AG04450 (cell line): ENCODE measurements around the gene KRT76. TPM values are rescaled to one million over a fixed set of nuclear protein-coding genes. Genes with fewer than 3 reads are reported as not detected.

Experiments used
- CTCF ChIA-PET: fragments of 300-600, 350-600 bp; formaldehyde crosslinking; extraction: SDS; loops from one replicate; lab custom pipeline; 2022; ENCODE audit warnings: antibody characterized with exemption, inconsistent platforms; lab: Charles Lee
- POLR2A ChIA-PET: fragments of 350-600 bp; formaldehyde crosslinking; extraction: SDS; loops from one replicate; lab custom pipeline; 2021; ENCODE audit warnings: antibody characterized with exemption, inconsistent platforms; lab: Yijun Ruan, JAX
- DNase-seq: peaks from one replicate; pipeline ENCODE4 v3.0.0-alpha.2; 2011; ENCODE audit warnings: low read depth, low spot score
- H3K27ac ChIP-seq: one replicate; pipeline ENCODE4 v1.5.1; 2012; ENCODE audit warnings: low read depth, low read length, control low read depth
- H3K27me3 ChIP-seq: one replicate; pipeline ENCODE4 v1.6.0; 2012; ENCODE audit warnings: low read length; ENCODE audit not compliant: control insufficient read depth, insufficient read depth
- H3K4me3 ChIP-seq: 2 replicates; pipeline ENCODE4 v1.5.1; 2011; ENCODE audit warnings: mild to moderate bottlenecking, low read depth, low read length, control low read depth
- H3K9me3 ChIP-seq: 2 replicates; pipeline ENCODE4 v1.5.1; 2012; ENCODE audit warnings: low read length; ENCODE audit not compliant: control insufficient read depth, insufficient read depth
- polyA plus RNA-seq: library from polyadenylated mRNA; depleted of rRNA; stranded (reverse); fragments of >200 nt; gene quantifications from 2 replicates; pipeline ENCODE4 v1.2.3, GENCODE V29; 2011
- TF ChIP-seq, protein P1 (sequence below): IDR thresholded peaks from 2 replicates; pipeline ENCODE4 v1.5.1; 2011; ENCODE audit warnings: low read depth, low read length, control low read depth, inconsistent platforms

KRT76 gene
- polyA plus RNA-seq, 1 experiment: not detected

DNA sequence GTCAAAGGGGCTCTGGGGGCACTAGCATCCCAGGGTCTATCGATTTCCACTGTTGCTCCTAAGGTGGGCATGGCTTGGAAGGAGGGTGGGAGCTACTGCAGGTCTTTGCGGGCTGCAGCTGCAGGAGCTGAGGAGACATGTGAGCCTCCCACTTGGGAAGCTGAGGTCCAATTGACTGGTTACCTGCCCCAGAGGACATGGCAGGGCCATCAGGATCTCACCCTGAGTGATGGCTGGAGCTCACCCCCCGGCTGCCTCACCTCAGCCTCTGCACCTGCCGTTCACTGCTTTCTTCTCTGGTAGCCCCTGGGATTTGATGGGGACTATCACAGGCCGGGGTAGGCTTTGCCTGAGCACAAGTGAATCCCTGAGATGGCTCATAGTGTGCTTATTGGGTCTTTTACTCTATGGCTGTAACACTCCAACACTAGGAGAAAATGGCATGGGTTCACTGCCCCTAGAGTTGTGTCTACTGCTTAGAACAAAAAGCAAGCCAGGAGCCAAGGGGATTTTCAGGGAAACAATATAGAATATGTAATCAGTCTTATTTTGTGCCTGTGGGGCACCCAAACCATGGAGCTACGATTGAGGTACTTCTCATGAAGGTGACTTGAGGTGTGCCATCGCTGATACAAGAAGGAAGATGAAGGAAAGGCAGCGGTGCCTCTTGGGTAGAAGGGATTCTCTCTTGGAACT is 40.0 kb upstream of the KRT76 start:
- POLR2A ChIA-PET: no interaction called here
- Histone ChIP-seq H3K9me3 (no peaks in the 10 kb centered on the region), H3K4me3 (no peak overlapping the region), H3K27ac (no peak overlapping the region), H3K27me3 (peaks cover 25% of the 10 kb centered on the region)
- DNase-seq: no peak
- TF ChIP-seq, protein P1, sequence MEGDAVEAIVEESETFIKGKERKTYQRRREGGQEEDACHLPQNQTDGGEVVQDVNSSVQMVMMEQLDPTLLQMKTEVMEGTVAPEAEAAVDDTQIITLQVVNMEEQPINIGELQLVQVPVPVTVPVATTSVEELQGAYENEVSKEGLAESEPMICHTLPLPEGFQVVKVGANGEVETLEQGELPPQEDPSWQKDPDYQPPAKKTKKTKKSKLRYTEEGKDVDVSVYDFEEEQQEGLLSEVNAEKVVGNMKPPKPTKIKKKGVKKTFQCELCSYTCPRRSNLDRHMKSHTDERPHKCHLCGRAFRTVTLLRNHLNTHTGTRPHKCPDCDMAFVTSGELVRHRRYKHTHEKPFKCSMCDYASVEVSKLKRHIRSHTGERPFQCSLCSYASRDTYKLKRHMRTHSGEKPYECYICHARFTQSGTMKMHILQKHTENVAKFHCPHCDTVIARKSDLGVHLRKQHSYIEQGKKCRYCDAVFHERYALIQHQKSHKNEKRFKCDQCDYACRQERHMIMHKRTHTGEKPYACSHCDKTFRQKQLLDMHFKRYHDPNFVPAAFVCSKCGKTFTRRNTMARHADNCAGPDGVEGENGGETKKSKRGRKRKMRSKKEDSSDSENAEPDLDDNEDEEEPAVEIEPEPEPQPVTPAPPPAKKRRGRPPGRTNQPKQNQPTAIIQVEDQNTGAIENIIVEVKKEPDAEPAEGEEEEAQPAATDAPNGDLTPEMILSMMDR: no peak
- CTCF ChIA-PET: interaction anchor here (1.4 kb wide), 1 partner anchor 68 kb away, joined by 3 read pairs; no protein-coding TSS in a partner anchor

DNA sequence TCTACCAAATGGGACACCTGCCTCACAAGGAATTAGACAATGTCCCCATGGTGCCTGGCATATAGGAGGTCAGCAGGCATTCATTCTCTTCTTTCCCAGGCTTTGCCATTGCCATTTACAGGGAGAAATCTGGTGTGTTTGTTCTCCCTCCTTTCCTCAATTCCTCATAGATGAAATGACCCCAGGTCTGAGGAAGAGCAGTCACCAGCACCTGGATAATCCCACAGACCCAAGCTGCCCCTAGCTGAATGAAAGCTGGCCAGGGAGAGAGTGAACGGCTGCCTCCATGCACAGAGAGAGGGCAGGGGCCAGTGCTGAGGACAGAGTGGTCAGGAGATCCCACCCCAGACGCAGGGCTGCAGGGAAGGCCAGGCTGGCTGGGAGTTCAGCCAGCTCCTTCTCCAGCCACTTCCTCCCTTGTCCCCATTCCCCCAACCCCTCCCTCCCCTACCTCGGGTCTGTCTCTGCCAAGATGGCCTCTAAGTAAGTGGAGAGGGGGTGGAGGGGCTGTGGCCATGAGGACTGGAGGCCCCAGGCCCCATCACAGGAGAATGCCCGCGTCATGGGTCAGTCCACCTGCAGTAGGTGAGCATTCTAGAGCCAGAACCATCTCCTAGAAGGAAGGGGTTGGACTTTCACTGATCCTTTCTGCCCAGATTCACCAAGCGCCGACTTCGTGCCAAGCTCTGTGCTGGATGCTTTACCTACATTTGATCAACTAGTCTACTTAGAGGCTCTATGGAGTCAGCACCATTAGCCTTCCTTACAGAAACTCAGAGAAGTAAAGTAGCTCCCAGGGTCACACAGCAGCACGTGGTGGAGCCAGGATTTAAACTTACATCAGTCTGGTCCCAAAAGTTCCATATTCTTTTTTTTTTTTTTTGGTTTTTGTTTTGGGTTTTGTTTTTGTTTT is 38.8 kb upstream of the KRT76 start:
- no peak overlapping the region for H3K27ac ChIP-seq
- ChIA-PET POLR2A (no interaction called here), CTCF (no interaction called here)
- no peak for DNase-seq
- no peaks in the 10 kb centered on the region for H3K9me3 ChIP-seq
- peaks cover 25% of the 10 kb centered on the region for H3K27me3 ChIP-seq
- H3K4me3 ChIP-seq: no peak overlapping the region
- TF ChIP-seq, protein P1: no peak

DNA sequence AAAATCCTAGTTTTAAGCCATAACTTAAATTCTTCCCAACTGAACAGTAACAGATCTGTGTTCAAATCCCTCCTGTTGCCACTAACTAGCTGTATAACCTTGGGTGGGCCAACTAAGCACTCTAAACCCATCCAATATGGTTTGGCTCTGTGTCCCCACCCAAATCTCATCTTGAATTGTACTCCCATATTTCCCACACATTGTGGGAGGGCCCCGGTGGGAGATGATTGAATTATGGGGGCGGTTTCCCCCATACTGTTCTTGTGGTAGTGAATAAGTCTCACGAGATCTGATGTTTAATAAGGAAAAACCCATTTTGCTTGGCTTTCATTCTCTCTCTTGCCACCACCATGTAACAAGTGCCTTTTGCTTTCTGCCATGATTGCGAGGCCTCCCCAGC is 38.0 kb upstream of the KRT76 start:
- ChIA-PET POLR2A (no interaction called here), CTCF (no interaction called here)
- Histone ChIP-seq H3K4me3 (no peak overlapping the region), H3K27ac (no peak overlapping the region), H3K9me3 (no peaks in the 10 kb centered on the region), H3K27me3 (peaks cover 19% of the 10 kb centered on the region)
- TF ChIP-seq, protein P1: no peak
- DNase-seq: no peak

DNA sequence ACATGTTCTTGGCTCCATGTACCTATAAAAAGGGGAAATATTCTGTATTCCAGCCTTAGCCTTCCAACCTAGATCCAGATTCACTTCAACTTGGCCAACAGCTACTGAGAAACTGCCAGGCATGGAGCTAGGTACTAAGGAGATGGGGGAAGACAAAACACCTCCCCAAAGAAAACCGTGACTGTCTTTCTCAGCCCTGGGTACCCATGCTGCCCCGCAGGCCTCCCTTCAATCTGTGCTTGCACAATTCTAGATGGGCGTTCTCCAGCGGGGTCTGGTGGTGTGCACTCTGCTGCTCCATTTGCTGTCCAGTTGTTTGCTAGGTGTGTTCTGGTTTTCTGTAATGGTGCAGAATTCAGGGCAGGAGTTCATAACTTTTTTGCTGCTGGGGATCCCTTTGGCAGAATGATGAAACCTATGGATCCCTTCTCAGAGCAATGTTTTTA is 37.6 kb upstream of the KRT76 start:
- Histone ChIP-seq H3K9me3 (no peaks in the 10 kb centered on the region), H3K27me3 (peaks cover 19% of the 10 kb centered on the region), H3K4me3 (no peak overlapping the region), H3K27ac (no peak overlapping the region)
- POLR2A ChIA-PET: no interaction called here
- no peak for DNase-seq
- CTCF ChIA-PET: no interaction called here
- TF ChIP-seq, protein P1: no peak
